ENCODE measurements around the gene PARP16. TPM values are rescaled to one million over a fixed set of nuclear protein-coding genes. Genes with fewer than 3 reads are reported as not detected.

Gene PARP16
- total and polyA plus RNA-seq, 8 donors = 3.1 to 7.5 (median 5.5) TPM

GRCh38 chr15:65209701-65210643 lies 76.7 kb downstream of the PARP16 start:
- Histone ChIP-seq H3K4me3 (no peak overlapping the region), H3K36me3 (no peaks in the 10 kb centered on the region), H3K27ac (no peak overlapping the region), H3K4me1 (no peaks in the 10 kb centered on the region), H3K9me3 (no peaks in the 10 kb centered on the region), H3K27me3 (no peaks in the 10 kb centered on the region)
- TF ChIP-seq CTCF (IDR thresholded peaks at IDR 0.05) = no peak
- FAIRE-seq = no peak
- ATAC-seq = no peak
- 69 to 72% methylated on average over 17 of the region's 17 CpGs for WGBS, 2 donors
- intact Hi-C loops (cut with DNase I) = no loop called here
- DNase-seq = no peak

GRCh38 chr15:65208647-65209046 lies 78.0 kb downstream of the PARP16 start:
- ATAC-seq (no peak), FAIRE-seq (no peak), DNase-seq (no peak)
- no peaks in the 10 kb centered on the region for H3K4me1 ChIP-seq
- intact Hi-C loops (cut with DNase I) = no loop called here
- H3K36me3 ChIP-seq = no peaks in the 10 kb centered on the region
- 93 to 96% methylated on average over 2 of the region's 2 CpGs for WGBS, 2 donors
- H3K4me3 ChIP-seq = no peak overlapping the region
- TF ChIP-seq CTCF (IDR thresholded peaks at IDR 0.05) = no peak
- no peaks in the 10 kb centered on the region for H3K9me3 ChIP-seq
- H3K27ac ChIP-seq = no peak overlapping the region
- no peaks in the 10 kb centered on the region for H3K27me3 ChIP-seq

Other genes starting within 250 kb of the PARP16 start
- gene SLC51B, start 241.5 kb downstream of the PARP16 start, total RNA-seq = under 1 TPM in 2 of 6 donors, not detected in 4; 0.26 to 0.49 TPM
- gene SLC51B, start 241.5 kb downstream of the PARP16 start, polyA plus RNA-seq = 1 to 10 TPM in 1 of 2 donors, not detected in 1; 1.1 TPM
- 1 to 10 TPM in 3 of 6 donors, under 1 TPM in 3; 0.28 to 4.2 (median 1.2) TPM for gene RASL12, start 218.9 kb downstream of the PARP16 start, total RNA-seq
- 1 to 10 TPM; 2.8 TPM for gene RASL12, start 218.9 kb downstream of the PARP16 start, polyA plus RNA-seq
- not detected for gene KBTBD13, start 210.1 kb downstream of the PARP16 start, total RNA-seq
- not detected for gene KBTBD13, start 210.1 kb downstream of the PARP16 start, polyA plus RNA-seq
- 1 to 10 TPM; 1.5 to 3.3 (median 2.4) TPM for gene UBAP1L, start 171.7 kb downstream of the PARP16 start, total RNA-seq
- gene UBAP1L, start 171.7 kb downstream of the PARP16 start, polyA plus RNA-seq = 10 to 100 TPM in 1 of 2 donors, 1 to 10 TPM in 1; 7.9 to 11.4 TPM
- 10 to 100 TPM in 3 of 6 donors, 1 to 10 TPM in 3; 7.3 to 13.1 (median 9.5) TPM for gene PDCD7, start 153.1 kb downstream of the PARP16 start, total RNA-seq
- 1 to 10 TPM; 7.3 to 9.8 TPM for gene PDCD7, start 153.1 kb downstream of the PARP16 start, polyA plus RNA-seq
- 10 to 100 TPM; 17.6 to 31.1 (median 20.9) TPM for gene CLPX, start 101.5 kb downstream of the PARP16 start, total RNA-seq
- 1 to 10 TPM; 6.3 to 8.3 TPM for gene CLPX, start 101.5 kb downstream of the PARP16 start, polyA plus RNA-seq
- 10 to 100 TPM in 1 of 6 donors, 1 to 10 TPM in 2, under 1 TPM in 3; 0.28 to 20.7 (median 3.1) TPM for gene CILP, start 75.4 kb downstream of the PARP16 start, total RNA-seq
- gene CILP, start 75.4 kb downstream of the PARP16 start, polyA plus RNA-seq = 1 to 10 TPM; 1.0 to 1.1 TPM
- gene RNU5A-1, start 9.2 kb upstream of the PARP16 start, total RNA-seq = not detected
- gene RNU5A-1, start 9.2 kb upstream of the PARP16 start, polyA plus RNA-seq = not detected
- gene RNU5B-1, start 17.8 kb upstream of the PARP16 start, total RNA-seq = 10 to 100 TPM in 3 of 6 donors, not detected in 3; 10.5 to 21.8 (median 21.6) TPM
- not detected for gene RNU5B-1, start 17.8 kb upstream of the PARP16 start, polyA plus RNA-seq
- under 1 TPM in 1 of 6 donors, not detected in 5; 0.32 TPM for gene IGDCC3, start 91.1 kb upstream of the PARP16 start, total RNA-seq
- not detected for gene IGDCC3, start 91.1 kb upstream of the PARP16 start, polyA plus RNA-seq
- gene IGDCC4, start 136.1 kb upstream of the PARP16 start, total RNA-seq = 1 to 10 TPM in 2 of 6 donors, under 1 TPM in 4; 0.22 to 2.2 (median 0.52) TPM
- under 1 TPM; 0.23 to 0.26 TPM for gene IGDCC4, start 136.1 kb upstream of the PARP16 start, polyA plus RNA-seq
- gene DPP8, start 230.8 kb upstream of the PARP16 start, total RNA-seq = 10 to 100 TPM in 5 of 6 donors, 1 to 10 TPM in 1; 9.4 to 17.1 (median 12.7) TPM
- gene DPP8, start 230.8 kb upstream of the PARP16 start, polyA plus RNA-seq = 1 to 10 TPM; 4.7 to 7.0 TPM
- gene HACD3, start 243.6 kb upstream of the PARP16 start, total RNA-seq = 10 to 100 TPM; 12.6 to 27.2 (median 17.7) TPM
- gene HACD3, start 243.6 kb upstream of the PARP16 start, polyA plus RNA-seq = 10 to 100 TPM in 1 of 2 donors, 1 to 10 TPM in 1; 4.9 to 28.8 TPM

Data from pancreas (tissue), 10 donors.